PC-3 (cell line): ENCODE results near the gene IRX5.

Experiments used
- CTCF ChIP-seq: fragments of 300-600 bp; sonication (generic); conservative IDR thresholded peaks from 2 replicates; pipeline ENCODE4 v1.5.1; 2017; ENCODE audit warnings: antibody characterized with exemption, low read depth, mild to moderate bottlenecking, low read length
- EZH2 ChIP-seq: fragments of 300-600 bp; sonication (generic); IDR thresholded peaks from one replicate; pipeline ENCODE4 v1.6.1; 2017; ENCODE audit warnings: antibody characterized with exemption, mild to moderate bottlenecking, low read length; ENCODE audit not compliant: unreplicated experiment
- EZH2phosphoT487 ChIP-seq: fragments of 300-600 bp; sonication (generic); IDR thresholded peaks from 2 replicates; pipeline ENCODE4 v1.6.1; 2018; ENCODE audit warnings: mild to moderate bottlenecking, antibody characterized with exemption, low read length, borderline replicate concordance

DNA sequence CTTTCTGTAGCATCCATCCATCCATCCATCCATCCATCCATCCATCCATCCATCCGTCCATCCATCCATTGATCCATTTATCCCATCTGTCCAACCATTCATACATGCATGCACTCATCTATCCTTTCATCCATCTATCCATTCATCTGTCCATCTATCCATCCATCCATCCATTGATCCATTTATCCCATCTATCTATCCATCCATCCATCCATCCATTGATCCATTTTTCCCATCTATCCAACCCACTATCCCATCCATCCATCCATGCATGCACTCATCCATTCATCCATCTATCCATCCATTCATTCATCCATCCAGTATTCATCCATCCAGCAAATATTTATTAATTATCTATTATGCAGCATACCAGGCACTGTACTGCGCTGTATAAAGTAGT, 34.8 kb downstream of the IRX5 start:
- TF ChIP-seq CTCF (no peak), EZH2phosphoT487 (no peak), EZH2 (no peak)
